Muscle layer of colon (tissue), 2 donors: ENCODE data around the gene EPAS1.
"Not testable (repeated sequence)": the region's sequence is repeated elsewhere in the genome, so short reads cannot be mapped to it uniquely, and the experiment has no call there.

ENCODE experiments used
- H3K27ac ChIP-seq: one replicate; pipeline ENCODE4 v1.7.0; 2013; ENCODE audit warnings: low read depth, mild to moderate bottlenecking, low read length, moderate library complexity
- H3K27me3 ChIP-seq, 2 donors: one replicate each; pipeline ENCODE4 v1.7.0; 2013; ENCODE audit warnings: low read length in 2 of 2, mild to moderate bottlenecking in 2 of 2; ENCODE audit not compliant: insufficient read depth in 2 of 2, control insufficient read depth in 1 of 2
- H3K36me3 ChIP-seq: one replicate; pipeline ENCODE4 v1.7.0; 2013; ENCODE audit warnings: mild to moderate bottlenecking, low read length; ENCODE audit not compliant: insufficient read depth
- H3K4me1 ChIP-seq: one replicate; pipeline ENCODE4 v1.7.0; 2013; ENCODE audit warnings: mild to moderate bottlenecking, low read length; ENCODE audit not compliant: insufficient read depth
- H3K4me3 ChIP-seq, 2 donors: one replicate each; pipeline ENCODE4 v1.7.0; 2013; ENCODE audit warnings: low read length in 2 of 2, low read depth in 1 of 2, mild to moderate bottlenecking in 1 of 2, moderate library complexity in 1 of 2
- H3K9ac ChIP-seq: one replicate; pipeline ENCODE4 v1.7.0; 2013; ENCODE audit warnings: low read length
- H3K9me3 ChIP-seq: one replicate; pipeline ENCODE4 v1.7.0; 2013; ENCODE audit warnings: mild to moderate bottlenecking, low read length
- donor health status: abdominal sarcoma.
- donor health status: Adenocarcinoma of cecum.

Gene EPAS1

GRCh38 chr2:46392561-46393346 is 95.5 kb downstream of the EPAS1 start:
- H3K4me1 ChIP-seq: no peaks in the 10 kb centered on the region
- H3K4me3 ChIP-seq: no peak overlapping the region

GRCh38 chr2:46393347-46393820 is 96.2 kb downstream of the EPAS1 start:
- Histone ChIP-seq H3K9ac (no peak overlapping the region), H3K27me3 (no peaks in the 10 kb centered on the region), H3K36me3 (no peaks in the 10 kb centered on the region), H3K4me1 (no peaks in the 10 kb centered on the region), H3K9me3 (no peaks in the 10 kb centered on the region), H3K27ac (no peak overlapping the region), H3K4me3 (no peak overlapping the region)

More at GRCh38 chr2:46392561-46393346, 95.5 kb downstream of the EPAS1 start:
- H3K36me3 ChIP-seq: no peaks in the 10 kb centered on the region
- no peaks in the 10 kb centered on the region for H3K9me3 ChIP-seq
- no peaks in the 10 kb centered on the region for H3K27me3 ChIP-seq
- no peak overlapping the region for H3K27ac ChIP-seq
- no peak overlapping the region for H3K9ac ChIP-seq

GRCh38 chr2:46393865-46394264 is 96.7 kb downstream of the EPAS1 start:
- no peak overlapping the region for H3K9ac ChIP-seq
- H3K36me3 ChIP-seq: no peaks in the 10 kb centered on the region
- no peaks in the 10 kb centered on the region for H3K9me3 ChIP-seq

GRCh38 chr2:46394649-46395510 is 97.7 kb downstream of the EPAS1 start:
- no peak overlapping the region for H3K27ac ChIP-seq

More at GRCh38 chr2:46393865-46394264, 96.7 kb downstream of the EPAS1 start:
- Histone ChIP-seq H3K4me3 (no peak overlapping the region), H3K4me1 (no peaks in the 10 kb centered on the region), H3K27me3 (no peaks in the 10 kb centered on the region), H3K27ac (no peak overlapping the region)

GRCh38 chr2:46395730-46396129 is 98.5 kb downstream of the EPAS1 start:
- not testable (repeated sequence) for H3K4me3 ChIP-seq, H3K9me3 ChIP-seq, H3K36me3 ChIP-seq, H3K9ac ChIP-seq, H3K27me3 ChIP-seq, H3K27ac ChIP-seq, H3K4me1 ChIP-seq

More at GRCh38 chr2:46394649-46395510, 97.7 kb downstream of the EPAS1 start:
- Histone ChIP-seq H3K36me3 (no peaks in the 10 kb centered on the region), H3K4me3 (no peak overlapping the region), H3K9me3 (no peaks in the 10 kb centered on the region), H3K9ac (no peak overlapping the region), H3K4me1 (no peaks in the 10 kb centered on the region), H3K27me3 (no peaks in the 10 kb centered on the region)

GRCh38 chr2:46400016-46400415 is 102.8 kb downstream of the EPAS1 start:
- Histone ChIP-seq H3K4me1 (no peaks in the 10 kb centered on the region), H3K4me3 (no peak overlapping the region), H3K36me3 (no peaks in the 10 kb centered on the region), H3K27ac (no peak overlapping the region), H3K9ac (no peak overlapping the region), H3K9me3 (no peaks in the 10 kb centered on the region), H3K27me3 (no peaks in the 10 kb centered on the region)

- no peak overlapping the region for H3K9ac ChIP-seq
- no peaks in the 10 kb centered on the region for H3K36me3 ChIP-seq
- H3K27ac ChIP-seq: no peak overlapping the region
- H3K27me3 ChIP-seq: no peaks in the 10 kb centered on the region
- H3K9me3 ChIP-seq: no peaks in the 10 kb centered on the region
- no peak overlapping the region for H3K4me3 ChIP-seq
- no peaks in the 10 kb centered on the region for H3K4me1 ChIP-seq
Observed at GRCh38 chr2:46402874-46403273, 105.7 kb downstream of the EPAS1 start.

GRCh38 chr2:46404181-46404759 is 107.1 kb downstream of the EPAS1 start:
- no peak overlapping the region for H3K27ac ChIP-seq
- no peak overlapping the region for H3K9ac ChIP-seq
- H3K9me3 ChIP-seq: no peaks in the 10 kb centered on the region
- peaks cover 7% of the 10 kb centered on the region for H3K4me1 ChIP-seq
- H3K36me3 ChIP-seq: no peaks in the 10 kb centered on the region
- H3K4me3 ChIP-seq: no peak overlapping the region
- no peaks in the 10 kb centered on the region for H3K27me3 ChIP-seq

GRCh38 chr2:46407852-46408455 is 110.7 kb downstream of the EPAS1 start:
- H3K9me3 ChIP-seq: no peaks in the 10 kb centered on the region
- H3K36me3 ChIP-seq: no peaks in the 10 kb centered on the region
- no peak overlapping the region for H3K4me3 ChIP-seq
- H3K27ac ChIP-seq: no peak overlapping the region
- no peak overlapping the region for H3K9ac ChIP-seq
- H3K4me1 ChIP-seq: peaks cover 9% of the 10 kb centered on the region
- H3K27me3 ChIP-seq: no peaks in the 10 kb centered on the region

- Histone ChIP-seq H3K4me3 (no peak overlapping the region), H3K9me3 (no peaks in the 10 kb centered on the region), H3K36me3 (no peaks in the 10 kb centered on the region), H3K27ac (no peak overlapping the region), H3K9ac (no peak overlapping the region), H3K4me1 (peaks cover 9% of the 10 kb centered on the region), H3K27me3 (no peaks in the 10 kb centered on the region)
Observed at GRCh38 chr2:46409756-46410155, 112.5 kb downstream of the EPAS1 start.
